COR-L47 (cell line): Measurements from ENCODE around the gene HBG1.

Source experiments
- DNase-seq: peaks from one replicate; lab custom pipeline; 2025; lab: John Stamatoyannopoulos, UW

HBG1 gene

GRCh38 chr11:5246772-5247471, 2.7 kb downstream of the HBG1 start:
- no peak for DNase-seq

- DNase-seq = no peak
These were observed 4.5 kb downstream of the HBG1 start for GRCh38 chr11:5245155-5245554.

- DNase-seq = no peak
These were observed 5.9 kb downstream of the HBG1 start for GRCh38 chr11:5243816-5244180.

- no peak for DNase-seq
These were observed 6.5 kb downstream of the HBG1 start for GRCh38 chr11:5242933-5243815.

- DNase-seq = no peak
These were observed 7.4 kb downstream of the HBG1 start for GRCh38 chr11:5242208-5242607.

GRCh38 chr11:5241458-5241857, 8.2 kb downstream of the HBG1 start:
- no peak for DNase-seq

GRCh38 chr11:5240458-5240857, 9.2 kb downstream of the HBG1 start:
- no peak for DNase-seq

GRCh38 chr11:5240056-5240455, 9.6 kb downstream of the HBG1 start:
- no peak for DNase-seq

- DNase-seq = no peak
These were observed 10.6 kb downstream of the HBG1 start for GRCh38 chr11:5239046-5239445.

GRCh38 chr11:5238486-5238885, 11.2 kb downstream of the HBG1 start:
- no peak for DNase-seq

- no peak for DNase-seq
These were observed 12.2 kb downstream of the HBG1 start for GRCh38 chr11:5237420-5237819.

- no peak for DNase-seq
These were observed 14.1 kb downstream of the HBG1 start for GRCh38 chr11:5235364-5236095.

- DNase-seq = no peak
These were observed 15.2 kb downstream of the HBG1 start, which contains the start of gene HBD for GRCh38 chr11:5234381-5234834. Gene HBD (minus strand): TSS chr11:5234483. CDS start chr11:5234433, 50 bp downstream.

- DNase-seq = no peak
These were observed 16.4 kb downstream of the HBG1 start for GRCh38 chr11:5233307-5233706.

- DNase-seq = no peak
These were observed 16.8 kb downstream of the HBG1 start for GRCh38 chr11:5232821-5233220.

GRCh38 chr11:5232176-5232575, 17.5 kb downstream of the HBG1 start:
- DNase-seq = no peak

- no peak for DNase-seq
These were observed 18.5 kb downstream of the HBG1 start for GRCh38 chr11:5231111-5231510.

GRCh38 chr11:5230266-5230665, 19.4 kb downstream of the HBG1 start:
- no peak for DNase-seq

- no peak for DNase-seq
These were observed 19.9 kb downstream of the HBG1 start for GRCh38 chr11:5229796-5230195.

GRCh38 chr11:5229356-5229755, 20.3 kb downstream of the HBG1 start:
- DNase-seq = no peak

GRCh38 chr11:5228124-5228523, 21.5 kb downstream of the HBG1 start:
- DNase-seq = no peak

- no peak for DNase-seq
These were observed 22.0 kb downstream of the HBG1 start for GRCh38 chr11:5227681-5228080.
